Peyer's patch (tissue), 4 donors: ENCODE data around the gene KIAA0040.

ENCODE experiments used
- POLR2A ChIP-seq, 2 donors: fragments of 450-650 bp; IDR thresholded peaks; one replicate each; pipeline ENCODE4 v1.5.1; 2017; ENCODE audit warnings: antibody characterized with exemption in 2 of 2, mild to moderate bottlenecking in 2 of 2, moderate library complexity in 2 of 2
- TF ChIP-seq, protein P1 (sequence below), 6 experiments: fragments of 450-650 bp in 4 of 6; fragments of 200-600 bp in 2 of 6; sonication (generic) in 1 of 6; IDR thresholded peaks; one replicate each; pipeline ENCODE4 v1.5.1; 2017 to 2019; ENCODE audit warnings: antibody characterized with exemption in 6 of 6, mild to moderate bottlenecking in 3 of 6, moderate library complexity in 1 of 6

- TF ChIP-seq, protein P1, sequence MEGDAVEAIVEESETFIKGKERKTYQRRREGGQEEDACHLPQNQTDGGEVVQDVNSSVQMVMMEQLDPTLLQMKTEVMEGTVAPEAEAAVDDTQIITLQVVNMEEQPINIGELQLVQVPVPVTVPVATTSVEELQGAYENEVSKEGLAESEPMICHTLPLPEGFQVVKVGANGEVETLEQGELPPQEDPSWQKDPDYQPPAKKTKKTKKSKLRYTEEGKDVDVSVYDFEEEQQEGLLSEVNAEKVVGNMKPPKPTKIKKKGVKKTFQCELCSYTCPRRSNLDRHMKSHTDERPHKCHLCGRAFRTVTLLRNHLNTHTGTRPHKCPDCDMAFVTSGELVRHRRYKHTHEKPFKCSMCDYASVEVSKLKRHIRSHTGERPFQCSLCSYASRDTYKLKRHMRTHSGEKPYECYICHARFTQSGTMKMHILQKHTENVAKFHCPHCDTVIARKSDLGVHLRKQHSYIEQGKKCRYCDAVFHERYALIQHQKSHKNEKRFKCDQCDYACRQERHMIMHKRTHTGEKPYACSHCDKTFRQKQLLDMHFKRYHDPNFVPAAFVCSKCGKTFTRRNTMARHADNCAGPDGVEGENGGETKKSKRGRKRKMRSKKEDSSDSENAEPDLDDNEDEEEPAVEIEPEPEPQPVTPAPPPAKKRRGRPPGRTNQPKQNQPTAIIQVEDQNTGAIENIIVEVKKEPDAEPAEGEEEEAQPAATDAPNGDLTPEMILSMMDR (IDR thresholded peaks at IDR 0.05), result no peak
- no peak for TF ChIP-seq POLR2A (IDR thresholded peaks at IDR 0.05)
Observed at GRCh38 chr1:175188936-175189335, 3.6 kb downstream of the KIAA0040 start.
